Activated T-helper 9 cell treated with anti-CD3 and anti-CD28 coated beads, Interleukin-2, amount 50 U/mL, for 16 hours (primary cell): ENCODE data around the gene ATF4.
A peak's percentile ranks its signal among the peaks of the same experiment; 100 is the strongest.

ENCODE experiments used
- DNase-seq: peaks from one replicate; pipeline ENCODE4 v3.0.0-alpha.2; 2020; ENCODE audit warnings: low read depth

ATF4 gene

GRCh38 chr22:39528681-39529486, 8.5 kb downstream of the ATF4 start:
- peak; percentile 86 for DNase-seq

- no peak for DNase-seq
Measured at GRCh38 chr22:39529487-39529851, 9.1 kb downstream of the ATF4 start.

- no peak for DNase-seq
Measured at GRCh38 chr22:39530116-39530515, 9.8 kb downstream of the ATF4 start.

GRCh38 chr22:39530692-39531331, 10.4 kb downstream of the ATF4 start:
- DNase-seq: no peak

- peak; percentile 99 for DNase-seq
Measured at GRCh38 chr22:39532215-39533073, 12.1 kb downstream of the ATF4 start, which contains the start of gene RPS19BP1. RPS19BP1 (minus strand) TSS chr22:39532748; CDS start chr22:39532738, 10 bp downstream.

- DNase-seq: no peak
Measured at GRCh38 chr22:39534092-39534506, 13.7 kb downstream of the ATF4 start.

GRCh38 chr22:39534591-39535356, 14.4 kb downstream of the ATF4 start:
- peak; percentile 73 for DNase-seq

GRCh38 chr22:39535357-39535725, 15.0 kb downstream of the ATF4 start:
- no peak for DNase-seq

GRCh38 chr22:39535831-39536449, 15.6 kb downstream of the ATF4 start:
- DNase-seq: no peak

- no peak for DNase-seq
Measured at GRCh38 chr22:39536711-39537110, 16.3 kb downstream of the ATF4 start.

GRCh38 chr22:39537975-39538374, 17.6 kb downstream of the ATF4 start:
- DNase-seq: no peak

- DNase-seq: no peak
Measured at GRCh38 chr22:39543095-39543494, 22.7 kb downstream of the ATF4 start.

- peak; percentile 54 for DNase-seq
Measured at GRCh38 chr22:39545386-39546365, 25.3 kb downstream of the ATF4 start.

GRCh38 chr22:39546889-39547586, 26.7 kb downstream of the ATF4 start:
- no peak for DNase-seq

GRCh38 chr22:39547587-39547947, 27.2 kb downstream of the ATF4 start:
- no peak for DNase-seq

GRCh38 chr22:39553429-39553828, 33.1 kb downstream of the ATF4 start:
- DNase-seq: no peak

- DNase-seq: no peak
Measured at GRCh38 chr22:39554151-39554550, 33.8 kb downstream of the ATF4 start.

GRCh38 chr22:39556970-39557841, 36.8 kb downstream of the ATF4 start:
- DNase-seq: no peak
